ENCODE measurements around the gene NUMB. TPM values are rescaled to one million over a fixed set of nuclear protein-coding genes. Genes with fewer than 3 reads are reported as not detected.

The NUMB gene
- total RNA-seq, 4 donors from 2014 or later, result 43.1 to 83.4 (median 50.2) TPM

- no peak for DNase-seq (ENCODE audit: low spot score in 2 of 2)
- TF ChIP-seq EP300 (IDR thresholded peaks at IDR 0.05), result no peak
- no peak for TF ChIP-seq POLR2A (IDR thresholded peaks at IDR 0.05)
- TF ChIP-seq POLR2AphosphoS5 (IDR thresholded peaks at IDR 0.05), result no peak
- TF ChIP-seq CTCF (IDR thresholded peaks at IDR 0.05), result no peak
- WGBS, result 92% methylated on average over 3 of the region's 3 CpGs
- Histone ChIP-seq H3K4me3 (no peak overlapping the region), H3K9me3 (no peaks in the 10 kb centered on the region), H3K4me1 (peaks cover 5% of the 10 kb centered on the region), H3K27ac (no peak overlapping the region), H3K27me3 (no peaks in the 10 kb centered on the region), H3K36me3 (no peaks in the 10 kb centered on the region)
Observed at GRCh38 chr14:73468828-73469375, 10.6 kb upstream of the NUMB start.

GRCh38 chr14:73467800-73468199, 9.5 kb upstream of the NUMB start:
- no peaks in the 10 kb centered on the region for H3K9me3 ChIP-seq
- no peak overlapping the region for H3K27ac ChIP-seq
- DNase-seq (ENCODE audit: low spot score in 2 of 2), result no peak
- no peaks in the 10 kb centered on the region for H3K36me3 ChIP-seq
- H3K4me1 ChIP-seq, result peaks cover 13% of the 10 kb centered on the region
- TF ChIP-seq CTCF (IDR thresholded peaks at IDR 0.05), result no peak
- TF ChIP-seq POLR2A (IDR thresholded peaks at IDR 0.05), result no peak
- TF ChIP-seq EP300 (IDR thresholded peaks at IDR 0.05), result no peak
- no peak for TF ChIP-seq POLR2AphosphoS5 (IDR thresholded peaks at IDR 0.05)
- H3K27me3 ChIP-seq, result no peaks in the 10 kb centered on the region
- H3K4me3 ChIP-seq, result no peak overlapping the region
- 81% methylated on average over 4 of the region's 4 CpGs for WGBS

GRCh38 chr14:73467377-73467776, 9.0 kb upstream of the NUMB start:
- H3K27ac ChIP-seq, result no peak overlapping the region
- WGBS, result 67% methylated on average over 5 of the region's 5 CpGs
- H3K9me3 ChIP-seq, result no peaks in the 10 kb centered on the region
- DNase-seq (ENCODE audit: low spot score in 2 of 2), result no peak
- no peak for TF ChIP-seq EP300 (IDR thresholded peaks at IDR 0.05)
- no peak for TF ChIP-seq POLR2A (IDR thresholded peaks at IDR 0.05)
- no peak for TF ChIP-seq POLR2AphosphoS5 (IDR thresholded peaks at IDR 0.05)
- TF ChIP-seq CTCF (IDR thresholded peaks at IDR 0.05), result no peak
- H3K4me1 ChIP-seq, result peaks cover 17% of the 10 kb centered on the region
- no peak overlapping the region for H3K4me3 ChIP-seq
- H3K27me3 ChIP-seq, result no peaks in the 10 kb centered on the region
- no peaks in the 10 kb centered on the region for H3K36me3 ChIP-seq

- no peaks in the 10 kb centered on the region for H3K27me3 ChIP-seq
- peaks cover 22% of the 10 kb centered on the region for H3K4me1 ChIP-seq
- DNase-seq (ENCODE audit: low spot score in 2 of 2), result no peak
- 99% methylated on average over 4 of the region's 4 CpGs for WGBS
- no peaks in the 10 kb centered on the region for H3K36me3 ChIP-seq
- no peaks in the 10 kb centered on the region for H3K9me3 ChIP-seq
- H3K27ac ChIP-seq, result no peak overlapping the region
- no peak for TF ChIP-seq EP300 (IDR thresholded peaks at IDR 0.05)
- no peak for TF ChIP-seq CTCF (IDR thresholded peaks at IDR 0.05)
- TF ChIP-seq POLR2A (IDR thresholded peaks at IDR 0.05), result no peak
- no peak for TF ChIP-seq POLR2AphosphoS5 (IDR thresholded peaks at IDR 0.05)
- no peak overlapping the region for H3K4me3 ChIP-seq
Observed at GRCh38 chr14:73466861-73467260, 8.5 kb upstream of the NUMB start.

- TF ChIP-seq POLR2AphosphoS5 (IDR thresholded peaks at IDR 0.05) (no peak), EP300 (IDR thresholded peaks at IDR 0.05) (no peak)
- Histone ChIP-seq H3K27me3 (no peaks in the 10 kb centered on the region), H3K9me3 (no peaks in the 10 kb centered on the region), H3K4me3 (no peak overlapping the region), H3K27ac (peak overlapping the region; percentile 62), H3K36me3 (no peaks in the 10 kb centered on the region), H3K4me1 (peaks cover 30% of the 10 kb centered on the region)
- WGBS, result 46% methylated on average over 5 of the region's 5 CpGs
- DNase-seq (ENCODE audit: low spot score in 2 of 2), result no peak
Observed at GRCh38 chr14:73465823-73466532, 7.6 kb upstream of the NUMB start.

Measured in suprapubic skin (tissue), 4 donors.